ENCODE data around the gene PSD4.

The PSD4 gene

DNA sequence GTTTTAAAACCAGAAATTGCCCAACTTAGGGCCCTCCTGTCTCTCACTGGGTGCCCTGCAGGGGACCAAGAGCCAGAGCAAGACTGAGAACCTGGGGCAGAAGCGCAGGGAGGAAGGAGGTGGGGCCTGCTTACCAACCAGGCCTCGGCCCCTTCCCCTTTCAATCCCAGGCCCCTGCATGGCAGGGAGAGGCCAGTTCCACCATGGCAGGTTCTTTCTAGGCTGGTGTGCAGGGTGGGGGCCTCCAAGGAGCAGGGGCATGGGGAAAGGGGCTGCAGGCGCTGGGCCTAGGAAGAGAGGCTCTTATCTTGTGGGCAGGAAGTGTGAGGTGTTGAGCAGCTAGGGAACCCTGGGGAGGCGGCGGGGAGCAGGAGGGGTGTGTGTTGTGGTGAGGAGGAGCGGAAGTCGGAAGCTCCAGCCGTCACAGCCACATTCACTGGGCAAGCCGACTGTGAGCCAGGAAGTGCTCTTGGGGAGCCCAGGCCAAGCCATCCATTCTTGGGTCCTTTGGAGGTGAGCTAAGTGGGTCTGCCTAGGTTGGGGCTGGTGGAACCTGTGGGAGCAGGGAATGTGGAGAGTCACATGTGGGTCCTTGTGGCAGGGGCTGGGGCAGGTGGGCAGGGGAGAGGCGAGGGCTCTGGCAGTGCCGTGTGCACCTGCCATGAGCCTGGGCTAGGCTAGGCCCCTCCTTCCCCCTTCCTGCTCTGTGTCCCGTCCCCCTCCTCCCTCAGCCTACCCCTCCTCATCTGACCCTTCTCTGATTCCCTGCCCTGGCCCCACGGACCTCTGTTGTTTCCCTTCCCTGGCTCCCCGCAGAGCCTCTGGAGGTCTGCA is at the start of gene PSD4:
Gene PSD4, plus strand, starts transcription at position 430 of the 834 bp plus-strand sequence. CDS start 8,486 bp downstream, outside the sequence.
- DNase-seq (ENCODE audit: low read depth in 2 of 2, low spot score in 1 of 2): peak; percentile 55 to 71

- no peak for DNase-seq (ENCODE audit: low read depth in 2 of 2, low spot score in 1 of 2)
Measured at GRCh38 chr2:113124181-113124961, 49.4 kb upstream of the PSD4 start.

DNA sequence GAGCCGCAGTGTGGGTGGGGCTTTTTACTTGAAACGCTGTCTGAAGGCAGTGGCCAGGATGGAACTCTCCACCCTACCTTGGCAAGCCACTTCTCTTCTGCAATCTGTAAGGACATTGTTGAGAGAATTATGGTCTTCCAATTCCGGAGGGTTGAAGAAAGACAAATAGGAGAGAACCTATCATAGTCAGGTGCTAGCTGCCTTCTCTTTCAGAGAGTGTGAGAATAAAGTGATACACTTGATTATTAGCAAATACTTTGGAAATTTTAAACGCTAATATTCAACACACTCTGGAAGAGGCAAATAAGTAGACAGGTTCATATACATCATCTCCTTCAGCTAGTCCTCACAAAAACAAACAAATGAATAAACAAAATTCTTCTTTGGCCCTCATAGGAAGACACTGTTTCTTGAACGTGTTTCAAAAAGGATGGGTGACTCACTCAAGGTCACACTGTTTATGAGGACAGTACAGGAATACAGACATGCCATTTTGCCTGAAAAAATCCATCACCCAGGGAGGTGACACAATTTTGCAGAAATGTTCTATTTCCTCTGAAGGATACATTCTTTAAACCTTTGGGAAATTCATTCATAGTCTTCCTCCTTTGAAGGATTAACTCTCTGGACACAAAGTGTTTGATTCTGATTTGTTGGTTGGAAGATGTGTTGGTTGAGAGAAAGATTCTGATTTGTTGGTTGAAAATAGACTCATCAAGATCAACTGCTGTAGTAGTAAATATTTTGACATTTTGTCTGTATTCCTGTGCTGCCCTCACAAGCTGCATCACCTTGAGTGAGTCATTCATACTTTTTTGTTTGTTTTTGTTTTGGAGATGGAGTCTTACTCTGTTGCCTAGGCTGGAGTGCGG is 48.6 kb upstream of the PSD4 start:
- DNase-seq (ENCODE audit: low read depth in 2 of 2, low spot score in 1 of 2): no peak

GRCh38 chr2:113126845-113127645 is 46.7 kb upstream of the PSD4 start, which contains the start of gene IL1RN:
IL1RN (plus strand) TSS chr2:113127598; CDS start chr2:113127625, 27 bp downstream.
- DNase-seq (ENCODE audit: low read depth in 2 of 2, low spot score in 1 of 2): no peak

GRCh38 chr2:113127646-113128570 is 45.9 kb upstream of the PSD4 start:
- DNase-seq (ENCODE audit: low read depth in 2 of 2, low spot score in 1 of 2): no peak

DNA sequence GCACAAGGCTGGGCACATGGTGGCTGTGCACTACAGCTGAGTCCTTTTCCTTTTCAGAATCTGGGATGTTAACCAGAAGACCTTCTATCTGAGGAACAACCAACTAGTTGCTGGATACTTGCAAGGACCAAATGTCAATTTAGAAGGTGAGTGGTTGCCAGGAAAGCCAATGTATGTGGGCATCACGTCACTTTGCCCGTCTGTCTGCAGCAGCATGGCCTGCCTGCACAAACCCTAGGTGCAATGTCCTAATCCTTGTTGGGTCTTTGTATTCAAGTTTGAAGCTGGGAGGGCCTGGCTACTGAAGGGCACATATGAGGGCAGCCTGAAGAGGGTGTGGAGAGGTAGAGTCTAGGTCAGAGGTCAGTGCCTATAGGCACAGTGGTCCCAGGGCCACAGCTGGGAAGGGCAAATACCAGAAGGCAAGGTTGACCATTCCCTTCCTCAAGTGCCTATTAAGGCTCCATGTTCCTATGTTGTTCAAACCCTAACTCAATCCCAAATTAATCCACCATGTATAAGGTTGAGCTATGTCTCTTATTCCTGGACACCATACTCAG is 44.2 kb upstream of the PSD4 start:
- no peak for DNase-seq (ENCODE audit: low read depth in 2 of 2, low spot score in 1 of 2)

GRCh38 chr2:113131352-113132185 is 42.2 kb upstream of the PSD4 start:
- no peak for DNase-seq (ENCODE audit: low read depth in 2 of 2, low spot score in 1 of 2)

GRCh38 chr2:113132414-113133021 is 41.3 kb upstream of the PSD4 start:
- DNase-seq (ENCODE audit: low read depth in 2 of 2, low spot score in 1 of 2): no peak

DNA sequence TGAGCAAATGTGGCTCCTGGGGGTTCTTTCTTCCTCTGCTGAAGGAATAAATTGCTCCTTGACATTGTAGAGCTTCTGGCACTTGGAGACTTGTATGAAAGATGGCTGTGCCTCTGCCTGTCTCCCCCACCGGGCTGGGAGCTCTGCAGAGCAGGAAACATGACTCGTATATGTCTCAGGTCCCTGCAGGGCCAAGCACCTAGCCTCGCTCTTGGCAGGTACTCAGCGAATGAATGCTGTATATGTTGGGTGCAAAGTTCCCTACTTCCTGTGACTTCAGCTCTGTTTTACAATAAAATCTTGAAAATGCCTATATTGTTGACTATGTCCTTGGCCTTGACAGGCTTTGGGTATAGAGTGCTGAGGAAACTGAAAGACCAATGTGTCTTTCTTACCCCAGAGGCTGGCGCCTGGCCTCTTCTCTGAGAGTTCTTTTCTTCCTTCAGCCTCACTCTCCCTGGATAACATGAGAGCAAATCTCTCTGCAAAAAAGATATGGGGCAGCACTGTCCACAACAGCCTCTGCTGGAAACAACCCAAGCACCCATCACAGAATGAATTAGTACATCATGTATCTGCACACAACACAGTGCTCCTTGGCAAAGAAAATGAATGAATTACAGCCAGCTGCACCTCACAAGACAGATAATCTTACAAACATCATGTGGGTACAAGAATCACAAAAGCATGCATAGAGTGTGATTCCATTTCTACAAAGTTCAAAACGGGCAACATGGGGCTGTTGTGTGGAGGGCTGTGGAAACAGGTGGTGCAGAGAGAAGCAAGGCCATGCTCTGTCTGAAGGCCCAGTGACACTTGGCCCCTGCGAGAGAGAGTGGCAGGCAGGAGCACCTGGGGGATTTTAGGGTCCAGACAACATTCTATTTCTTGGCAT is 39.8 kb upstream of the PSD4 start:
- DNase-seq (ENCODE audit: low read depth in 2 of 2, low spot score in 1 of 2): no peak

DNA sequence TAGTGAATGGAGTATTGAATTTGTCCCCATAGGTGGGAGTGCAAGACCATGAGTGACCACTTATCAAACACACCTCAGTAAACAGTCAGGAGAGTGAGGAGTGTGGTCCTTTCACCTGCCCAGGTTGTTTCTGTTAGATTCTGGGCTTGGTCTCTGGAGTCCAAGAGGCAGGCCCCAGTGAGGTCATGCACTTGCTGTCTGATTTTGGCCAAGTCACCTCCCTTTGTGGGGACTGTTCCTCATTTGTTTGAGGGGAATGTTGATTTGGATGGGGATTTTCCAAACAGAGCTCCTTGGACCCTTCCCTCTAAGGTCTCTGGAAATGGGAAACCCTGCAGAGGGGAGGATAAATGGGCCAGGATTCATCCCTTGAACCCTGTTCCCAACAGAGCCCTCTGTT is 39.1 kb upstream of the PSD4 start:
- no peak for DNase-seq (ENCODE audit: low read depth in 2 of 2, low spot score in 1 of 2)

DNA sequence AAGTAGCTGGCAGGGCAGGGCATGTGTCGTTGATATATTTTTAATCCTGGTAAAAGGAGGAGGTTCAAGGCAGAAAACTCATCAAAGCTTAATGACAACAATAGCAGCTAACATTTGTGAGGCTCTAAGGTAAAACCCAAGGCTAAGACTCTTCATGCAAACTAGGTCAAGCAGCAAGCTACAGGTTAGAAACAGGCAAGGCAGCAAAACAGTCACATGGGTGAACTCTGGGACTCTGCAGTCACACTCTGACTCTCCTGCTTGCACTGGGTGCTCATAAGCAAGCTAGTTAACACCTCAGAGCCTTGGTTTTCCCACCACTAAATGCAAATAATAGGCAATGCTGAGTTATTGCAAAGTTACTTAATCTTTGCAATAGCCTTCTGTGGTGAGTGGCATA is 38.5 kb upstream of the PSD4 start:
- DNase-seq (ENCODE audit: low read depth in 2 of 2, low spot score in 1 of 2): no peak

GRCh38 chr2:113136828-113137775 is 36.7 kb upstream of the PSD4 start:
- peak in 1 of 2 donors; percentile 18 for DNase-seq (ENCODE audit: low read depth in 2 of 2, low spot score in 1 of 2)

GRCh38 chr2:113137827-113138226 is 35.9 kb upstream of the PSD4 start:
- no peak for DNase-seq (ENCODE audit: low read depth in 2 of 2, low spot score in 1 of 2)

DNA sequence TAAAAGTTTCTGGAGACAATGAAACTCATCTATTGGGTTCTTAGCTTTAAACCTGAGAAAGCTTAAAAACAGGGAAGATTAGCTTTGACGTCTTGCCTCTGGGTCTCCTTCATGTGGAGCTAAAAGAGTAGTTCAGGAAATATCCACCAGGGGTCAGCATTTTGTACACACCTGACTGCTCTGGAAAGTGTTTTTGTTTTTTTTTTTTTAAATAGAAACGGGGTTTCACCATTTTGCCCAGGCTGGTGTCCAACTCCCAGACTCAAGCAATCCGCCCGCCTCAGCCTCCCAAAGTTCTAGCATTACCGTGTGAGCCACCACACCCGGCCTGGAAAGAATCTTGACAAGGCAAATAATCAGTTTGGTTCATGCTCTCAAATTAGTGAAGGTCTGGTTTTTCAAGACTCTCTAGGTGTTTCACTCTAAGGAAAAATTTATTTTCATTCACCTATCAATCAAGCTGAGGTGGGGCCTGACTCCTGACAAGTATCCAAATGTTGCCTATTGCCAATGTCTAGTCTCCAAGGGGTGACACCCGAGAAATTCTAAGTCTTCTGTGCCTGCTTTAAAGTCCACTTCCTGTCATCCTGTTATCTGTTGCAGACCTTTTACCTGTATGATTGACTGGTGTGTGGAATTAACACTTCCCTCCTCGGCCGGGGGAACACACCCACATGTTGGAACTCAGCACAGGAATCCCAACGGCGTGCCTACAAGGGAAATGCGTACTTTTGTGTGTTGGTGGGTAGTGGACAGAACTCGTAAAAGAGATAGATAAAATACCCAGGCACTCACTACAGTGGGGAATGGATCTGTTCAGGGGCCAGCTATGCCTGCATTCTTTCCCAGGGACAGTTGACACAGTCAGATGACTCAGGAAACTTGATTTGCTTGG is 35.1 kb upstream of the PSD4 start:
- peak in 1 of 2 donors; percentile 12 for DNase-seq (ENCODE audit: low read depth in 2 of 2, low spot score in 1 of 2)

DNA sequence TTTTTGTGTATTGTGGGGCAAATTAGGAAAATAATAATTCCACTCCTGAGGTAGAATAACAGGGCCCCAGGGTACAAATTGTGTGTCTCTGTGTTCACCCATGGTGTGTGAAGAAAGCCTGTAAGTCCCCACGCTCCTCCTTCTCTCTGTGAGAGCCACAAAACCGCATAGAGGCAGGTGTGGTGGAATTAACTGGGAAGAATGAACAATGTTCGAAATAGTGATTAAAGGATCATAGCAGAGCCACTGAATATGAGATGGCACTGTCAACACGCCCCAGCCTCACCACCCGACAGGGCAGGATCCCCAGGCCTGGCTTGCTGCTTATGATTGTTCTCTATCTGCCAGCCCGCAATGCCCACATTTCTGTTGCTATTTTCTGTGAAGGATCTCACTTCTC is 32.3 kb upstream of the PSD4 start:
- no peak for DNase-seq (ENCODE audit: low read depth in 2 of 2, low spot score in 1 of 2)

Measured in stimulated activated CD8-positive, alpha-beta memory T cell treated with anti-CD3 and anti-CD28 coated beads, Interleukin-4, amount 100 ng/mL, for 4 hours (primary cell).